ENCODE data around the gene CCNL1. TPM values are rescaled to one million over a fixed set of nuclear protein-coding genes. Genes with fewer than 3 reads are reported as not detected.
"Not testable (repeated sequence)": the region's sequence is repeated elsewhere in the genome, so short reads cannot be mapped to it uniquely, and the experiment has no call there.

Gene CCNL1
- total RNA-seq, 4 donors from 2014 or later = 378 to 875 (median 605) TPM

GRCh38 chr3:157103280-157103679 is 56.7 kb downstream of the CCNL1 start:
- no peak for ATAC-seq (ENCODE audit: low FRiP score)
- no peak for TF ChIP-seq CTCF (IDR thresholded peaks at IDR 0.05)
- no peak for DNase-seq (ENCODE audit: low spot score)

- not testable (repeated sequence) for ATAC-seq (ENCODE audit: low FRiP score); DNase-seq (ENCODE audit: low spot score)
These were observed 57.4 kb downstream of the CCNL1 start for GRCh38 chr3:157102595-157102994.

- ATAC-seq (ENCODE audit: low FRiP score) (no peak), DNase-seq (ENCODE audit: low spot score) (no peak)
- no peak for TF ChIP-seq CTCF (IDR thresholded peaks at IDR 0.05)
These were observed 57.8 kb downstream of the CCNL1 start for GRCh38 chr3:157102098-157102497.

GRCh38 chr3:157101486-157101885 is 58.5 kb downstream of the CCNL1 start:
- no peak for TF ChIP-seq CTCF (IDR thresholded peaks at IDR 0.05)
- ATAC-seq (ENCODE audit: low FRiP score) = no peak
- no peak for DNase-seq (ENCODE audit: low spot score)

- TF ChIP-seq CTCF (IDR thresholded peaks at IDR 0.05) = no peak
- ATAC-seq (ENCODE audit: low FRiP score) = no peak
- no peak for DNase-seq (ENCODE audit: low spot score)
These were observed 59.1 kb downstream of the CCNL1 start for GRCh38 chr3:157100608-157101396.

- ATAC-seq (ENCODE audit: low FRiP score) (no peak), DNase-seq (ENCODE audit: low spot score) (no peak)
- TF ChIP-seq CTCF (IDR thresholded peaks at IDR 0.05) = no peak
These were observed 59.9 kb downstream of the CCNL1 start for GRCh38 chr3:157100096-157100477.

GRCh38 chr3:157099326-157100095 is 60.4 kb downstream of the CCNL1 start:
- no peak for TF ChIP-seq CTCF (IDR thresholded peaks at IDR 0.05)
- no peak for DNase-seq (ENCODE audit: low spot score)
- ATAC-seq (ENCODE audit: low FRiP score) = peak; percentile 27

Measured in omental fat pad (tissue), 4 donors.